ENCODE measurements around the gene CFAP54.
A peak's percentile ranks its signal among the peaks of the same experiment; 100 is the strongest.
"Not testable (repeated sequence)": the region's sequence is repeated elsewhere in the genome, so short reads cannot be mapped to it uniquely, and the experiment has no call there.

The CFAP54 gene, protein sequence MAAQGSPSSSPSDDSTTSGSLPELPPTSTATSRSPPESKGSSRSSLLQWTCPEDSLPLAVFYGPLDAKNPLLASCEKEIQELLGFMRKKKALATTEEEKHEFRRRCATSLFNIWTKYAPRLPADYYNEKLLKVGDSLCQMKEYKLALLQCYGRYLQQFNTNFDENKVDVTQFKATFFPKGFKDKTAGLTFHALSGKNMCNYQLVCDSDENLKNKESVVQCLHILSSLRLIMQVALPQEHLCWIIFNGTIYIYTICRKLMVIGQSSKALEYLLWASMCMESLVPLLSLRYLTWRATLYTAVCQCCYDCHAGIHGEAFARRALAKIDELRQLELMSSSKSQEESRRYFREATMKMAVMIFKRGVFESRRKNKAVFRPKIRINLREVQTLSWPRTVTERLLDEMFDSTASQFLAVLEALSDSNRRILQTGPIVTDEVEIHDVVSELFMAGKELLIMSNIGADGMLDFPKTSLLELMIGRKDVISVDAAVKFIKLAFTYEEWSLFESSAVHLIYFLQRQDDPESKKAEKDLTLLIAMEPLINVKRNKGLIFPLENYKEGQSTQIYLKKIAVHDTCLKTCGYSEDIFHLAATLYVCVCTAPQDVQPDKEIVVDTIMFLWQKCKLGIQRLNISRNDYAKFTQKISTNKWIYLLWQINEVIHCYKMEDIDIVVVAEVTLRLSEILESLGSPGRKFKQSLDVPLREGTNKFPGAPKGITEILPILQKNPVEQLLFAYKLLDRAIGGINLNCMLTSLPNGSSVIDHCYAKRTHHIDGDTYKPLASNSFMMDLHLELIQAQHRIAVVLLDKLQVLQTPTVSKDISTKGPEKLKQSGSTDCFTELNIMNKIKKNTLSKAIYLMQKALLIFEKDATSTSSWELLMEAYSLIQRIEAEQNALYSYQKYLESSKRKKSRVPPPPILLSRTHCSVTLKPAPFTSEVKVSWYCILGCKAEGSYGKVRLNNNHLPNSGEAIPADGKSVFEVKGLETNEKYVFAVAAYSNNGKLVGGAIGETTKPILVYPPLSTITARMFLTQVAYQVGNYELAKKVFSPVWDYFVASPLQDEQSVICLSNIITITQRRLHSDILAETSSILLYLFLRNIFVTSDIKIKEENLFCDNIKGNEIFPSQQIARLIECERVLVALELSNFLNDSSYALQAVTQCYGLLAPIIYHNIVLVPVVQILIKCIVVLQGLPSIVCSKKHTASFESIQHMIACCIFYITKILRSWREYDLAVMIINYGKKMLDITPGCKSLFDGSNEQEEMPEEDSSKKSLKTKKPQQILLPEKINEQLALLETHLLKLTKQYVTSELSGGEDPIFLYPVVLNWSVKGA (N-terminal part only)

DNA sequence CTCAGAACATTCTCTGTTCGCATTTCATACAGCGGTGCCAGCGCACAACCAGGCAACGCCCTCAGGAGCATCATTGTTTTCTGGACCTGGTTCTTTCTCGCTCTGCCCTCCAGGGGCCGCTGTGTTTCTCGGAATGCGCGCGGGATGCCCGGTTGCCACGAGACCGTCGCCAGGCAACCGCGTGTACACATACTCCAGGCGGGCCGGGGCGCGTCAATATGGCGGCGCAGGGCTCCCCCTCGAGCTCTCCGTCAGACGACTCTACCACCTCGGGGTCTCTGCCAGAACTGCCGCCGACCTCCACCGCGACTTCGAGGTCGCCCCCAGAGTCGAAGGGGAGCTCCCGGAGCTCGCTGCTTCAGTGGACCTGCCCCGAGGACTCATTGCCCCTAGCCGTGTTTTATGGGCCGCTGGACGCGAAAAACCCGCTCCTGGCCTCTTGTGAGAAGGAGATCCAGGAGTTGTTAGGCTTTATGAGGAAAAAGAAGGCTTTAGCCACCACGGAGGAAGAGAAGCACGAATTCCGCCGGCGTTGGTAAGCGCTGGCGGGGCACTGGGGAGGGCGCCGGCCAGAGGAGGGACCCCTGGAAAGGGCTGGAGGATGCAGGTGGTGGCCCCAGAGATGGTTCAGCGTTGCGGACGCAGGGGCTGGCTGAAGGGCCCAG is at the start of gene CFAP54:
CFAP54 (plus strand) TSS at position 186 of the 665 bp plus-strand sequence; CDS start at position 219, 33 bp downstream.
- peak; percentile 96 for DNase-seq

DNA sequence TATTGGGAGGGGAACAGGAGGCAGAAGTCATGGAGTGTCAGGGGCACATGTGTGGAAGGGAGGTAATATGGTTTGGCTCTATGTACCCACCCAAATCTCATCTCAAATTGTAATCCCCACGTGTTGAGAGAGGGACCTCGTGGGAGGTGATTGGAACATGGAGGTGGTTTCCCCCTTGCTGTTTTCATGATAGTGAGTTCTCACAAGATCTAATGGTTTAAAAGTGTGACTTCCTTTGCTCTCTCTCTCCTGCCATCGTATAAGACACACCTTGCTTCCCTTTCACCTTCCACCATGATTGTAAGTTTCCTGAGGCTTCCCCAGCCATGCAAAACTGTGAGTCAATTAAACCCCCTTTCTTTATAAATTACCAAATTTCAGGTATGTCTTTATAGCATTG is 47.6 kb upstream of the CFAP54 start:
- DNase-seq, result no peak

DNA sequence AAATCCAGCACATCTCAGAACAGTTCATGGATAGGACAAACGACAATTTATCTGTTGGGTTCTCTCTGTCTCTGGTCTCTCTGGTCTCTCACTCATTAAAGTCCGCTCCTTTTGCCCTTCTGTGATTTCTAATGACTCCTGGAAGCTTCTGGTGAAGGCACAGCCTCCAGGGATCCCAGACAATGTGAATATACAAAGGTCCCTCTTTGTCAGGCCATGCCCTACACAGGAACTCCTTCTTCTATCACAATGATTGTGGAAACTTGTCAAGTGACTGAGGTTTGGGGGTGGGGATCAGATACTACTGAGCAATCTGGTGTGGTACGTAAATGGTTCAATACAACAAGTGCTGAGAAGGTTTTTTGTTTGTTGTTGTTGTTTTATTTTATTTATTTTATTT is 46.5 kb upstream of the CFAP54 start:
- DNase-seq, result no peak

DNA sequence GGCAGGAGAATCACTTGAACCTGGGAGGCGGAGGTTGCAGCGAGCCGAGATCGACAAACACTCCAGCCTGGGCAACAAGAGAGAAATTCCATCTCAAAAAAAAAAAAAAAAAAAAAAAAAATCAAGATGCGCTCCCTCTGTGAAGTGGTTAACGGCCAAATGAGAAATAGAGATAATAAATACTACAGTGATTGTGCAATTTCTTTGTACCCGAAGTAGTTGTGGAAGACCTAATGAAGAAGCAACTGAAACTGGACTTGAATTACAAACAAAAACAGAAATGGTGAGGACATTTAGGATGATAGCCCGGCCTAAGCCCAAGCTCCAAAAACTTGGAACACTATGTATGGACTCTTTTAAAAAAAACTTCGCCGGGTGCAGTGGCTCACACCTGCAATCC is 45.0 kb upstream of the CFAP54 start:
- DNase-seq, result no peak

DNA sequence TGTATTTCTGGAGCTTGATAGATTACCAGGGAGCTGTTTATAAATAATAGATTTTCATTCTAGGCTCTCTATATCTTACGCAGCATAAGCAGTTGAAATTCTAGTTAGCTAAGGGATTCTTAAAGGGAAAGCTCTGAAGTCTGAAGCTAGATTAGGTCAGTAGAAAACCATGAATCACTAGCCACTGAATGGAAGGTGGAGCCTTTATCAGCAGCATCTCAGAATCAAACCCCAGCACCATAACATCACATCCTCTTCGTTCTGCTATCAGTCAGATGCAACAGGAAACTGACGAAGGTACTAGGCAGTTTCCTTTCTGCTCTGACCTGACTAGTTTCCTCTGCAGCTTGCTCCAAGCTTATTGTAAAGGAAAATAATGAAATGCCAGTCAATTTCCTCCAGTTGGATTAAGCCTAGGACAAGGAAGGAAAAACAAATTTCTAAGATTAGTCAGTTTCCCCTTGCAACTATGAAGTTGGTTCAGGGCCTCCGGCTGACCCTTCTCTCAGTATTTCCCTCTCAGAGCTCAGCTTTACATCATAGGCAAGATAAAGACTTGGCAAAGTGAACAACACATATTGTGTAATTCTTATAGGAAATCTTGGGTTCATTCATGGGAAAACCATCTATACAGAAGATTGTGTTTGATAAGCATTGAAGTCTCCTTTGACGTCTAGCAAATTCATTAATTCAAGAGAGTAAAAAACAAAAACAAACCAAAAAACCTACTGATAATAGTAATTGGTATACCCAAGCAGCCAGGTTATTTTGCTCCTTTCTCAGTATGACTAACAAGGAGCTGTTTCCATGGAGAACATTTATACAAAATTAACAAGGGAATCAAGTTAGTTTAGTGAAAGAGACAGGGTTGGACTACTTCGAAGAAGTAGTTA is 43.4 kb upstream of the CFAP54 start:
- peak; percentile 27 for DNase-seq

DNA sequence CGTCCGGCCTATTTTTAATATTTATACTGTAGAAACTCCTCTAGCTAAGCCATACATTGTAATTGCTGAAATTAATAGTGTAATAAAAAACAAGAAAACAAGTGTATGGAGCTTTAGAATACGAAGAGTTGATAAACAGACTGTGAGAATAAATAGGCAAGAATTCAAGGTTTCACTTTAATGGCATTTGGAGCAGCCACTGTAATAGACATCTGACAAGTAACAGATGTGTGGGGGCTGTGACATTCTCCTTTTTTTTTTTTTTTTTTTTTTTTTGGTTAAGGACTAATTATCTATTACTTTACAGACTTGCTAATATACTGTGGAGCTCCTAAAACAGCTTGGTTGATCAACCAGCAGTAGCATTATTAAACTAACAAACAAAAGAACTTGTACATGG is 42.1 kb upstream of the CFAP54 start:
- DNase-seq, result no peak

DNA sequence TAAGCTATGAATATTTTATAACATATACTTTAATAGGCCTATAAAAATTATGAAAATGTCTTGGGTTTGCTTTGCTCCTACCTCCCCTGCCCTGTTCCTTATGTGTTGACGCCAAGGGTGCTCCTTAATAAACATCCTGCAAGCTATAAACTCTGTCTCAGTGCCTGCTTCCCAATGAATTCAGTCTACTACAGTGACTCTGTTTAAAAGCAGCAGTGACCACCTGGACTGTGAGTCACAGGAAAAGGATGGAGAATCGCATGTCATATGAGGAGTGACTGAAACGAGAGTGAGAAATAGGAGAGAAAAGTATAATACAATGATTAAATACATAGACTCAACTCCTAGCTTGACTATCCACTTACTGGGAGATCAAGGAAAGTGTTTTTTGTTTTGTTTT is 41.1 kb upstream of the CFAP54 start:
- no peak for DNase-seq

DNA sequence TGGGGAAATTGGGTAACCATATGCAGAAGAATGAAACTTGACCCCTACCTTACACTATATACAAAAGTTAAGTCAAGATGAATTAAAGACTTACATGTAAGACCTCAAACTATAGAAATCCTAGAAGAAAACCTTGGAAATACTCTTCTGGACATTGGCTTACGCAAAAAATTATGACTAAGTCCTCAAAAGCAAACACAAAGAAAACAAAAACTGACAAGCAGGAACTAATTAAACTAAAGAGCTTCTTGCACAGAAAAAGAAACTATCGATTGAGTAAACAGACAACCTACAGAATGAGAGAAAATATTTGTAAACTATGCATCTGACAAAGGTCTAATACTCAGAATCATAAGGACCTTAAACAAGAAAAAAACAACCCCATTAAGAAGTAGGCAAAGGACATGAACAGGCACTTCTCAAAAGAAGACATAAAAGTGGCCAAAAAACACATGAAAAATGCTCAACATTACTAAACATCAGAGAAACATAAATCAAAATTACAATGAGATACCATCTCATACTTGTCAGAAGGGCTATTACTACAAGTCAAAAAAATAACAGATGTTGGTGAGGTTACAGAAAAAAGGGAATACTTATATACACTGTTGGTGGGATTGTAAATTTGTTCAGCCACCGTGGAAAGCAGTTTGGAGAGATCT is 37.0 kb upstream of the CFAP54 start:
- DNase-seq, result no peak

DNA sequence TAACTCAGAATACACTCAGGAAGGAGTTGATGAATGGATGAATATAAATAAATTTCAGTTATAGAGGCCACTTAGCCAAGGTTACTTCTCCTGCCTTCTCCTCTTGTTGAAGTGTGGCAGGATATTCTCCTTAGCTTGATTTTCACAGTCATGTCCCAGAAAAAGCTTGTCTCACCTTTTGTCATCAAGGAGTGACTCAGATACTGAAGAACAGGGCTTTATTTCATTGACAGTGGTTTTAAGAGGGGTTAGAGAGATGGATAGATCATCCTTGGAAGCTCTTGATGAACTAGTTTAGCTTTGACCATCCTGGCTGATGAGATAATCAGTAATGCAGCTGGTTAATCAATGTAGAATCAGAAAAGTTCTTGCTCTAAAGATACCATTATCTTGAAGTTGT is 35.0 kb upstream of the CFAP54 start:
- DNase-seq, result no peak

DNA sequence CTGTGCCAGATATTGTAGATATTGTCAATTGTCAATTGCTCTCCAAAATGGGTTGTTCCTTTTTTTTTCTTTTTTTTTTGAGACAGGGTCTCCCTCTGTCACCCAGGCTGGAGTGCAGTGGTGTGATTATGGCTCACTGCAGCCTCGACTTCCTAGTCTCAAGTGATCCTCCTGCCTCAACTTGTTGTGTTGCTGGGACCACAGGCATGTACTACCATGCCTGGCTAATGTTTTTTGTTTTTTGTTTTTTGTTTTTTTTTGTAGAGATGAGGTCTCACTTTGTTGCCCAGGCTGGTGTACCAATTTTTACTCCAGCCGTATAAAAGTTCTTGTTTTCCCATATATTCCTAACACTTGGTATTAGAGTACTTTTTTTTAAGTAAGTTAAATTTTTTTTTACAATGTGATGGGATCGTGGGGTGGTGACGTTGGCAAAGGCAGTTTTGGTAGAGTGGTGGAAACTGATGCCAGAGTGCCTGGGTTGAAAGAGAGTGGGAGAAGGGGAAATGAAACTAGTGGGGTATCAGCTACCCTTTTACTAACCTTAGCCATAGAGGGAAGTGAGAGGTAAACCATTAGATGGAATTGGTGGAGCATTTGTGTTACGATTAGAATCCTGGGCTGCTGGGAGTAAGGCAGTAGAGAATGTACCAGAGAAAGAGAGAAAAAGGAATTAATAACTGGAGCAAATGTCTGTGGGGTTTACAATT is 33.0 kb upstream of the CFAP54 start:
- DNase-seq, result no peak

DNA sequence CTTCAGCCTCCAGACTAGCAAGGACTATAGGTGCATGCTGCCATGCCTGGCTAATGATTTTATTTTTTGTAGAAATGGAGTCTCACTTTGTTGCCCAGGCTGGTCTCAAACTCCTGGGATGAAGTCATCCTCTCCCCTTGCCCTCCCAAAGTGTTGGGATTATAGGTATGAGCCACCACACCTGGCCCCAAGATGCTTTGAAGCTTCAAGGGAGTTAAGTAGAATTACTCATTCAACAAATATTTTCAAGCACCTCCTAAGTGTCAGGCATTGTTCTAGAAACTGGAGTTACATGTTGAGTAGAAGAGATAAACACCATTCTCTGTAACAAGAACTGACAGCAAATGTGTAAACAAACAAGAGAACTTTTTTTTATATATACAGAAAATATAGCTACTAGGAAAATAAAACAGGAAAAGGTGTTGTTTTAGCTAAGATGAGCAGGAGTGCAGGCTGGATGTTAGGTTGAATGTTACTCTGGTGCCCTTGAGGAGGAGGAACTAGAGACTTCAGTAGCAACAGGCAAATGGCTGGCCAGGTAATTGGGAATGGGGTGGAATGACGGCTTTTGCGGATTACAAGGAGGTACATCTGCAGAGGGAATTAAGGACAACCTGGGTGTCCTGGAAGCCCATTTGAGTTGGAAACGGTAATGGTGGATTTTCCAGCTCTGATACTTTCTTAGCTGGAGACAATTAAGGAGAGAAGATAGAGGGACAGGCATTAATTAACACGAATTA is 32.0 kb upstream of the CFAP54 start:
- DNase-seq, result no peak

DNA sequence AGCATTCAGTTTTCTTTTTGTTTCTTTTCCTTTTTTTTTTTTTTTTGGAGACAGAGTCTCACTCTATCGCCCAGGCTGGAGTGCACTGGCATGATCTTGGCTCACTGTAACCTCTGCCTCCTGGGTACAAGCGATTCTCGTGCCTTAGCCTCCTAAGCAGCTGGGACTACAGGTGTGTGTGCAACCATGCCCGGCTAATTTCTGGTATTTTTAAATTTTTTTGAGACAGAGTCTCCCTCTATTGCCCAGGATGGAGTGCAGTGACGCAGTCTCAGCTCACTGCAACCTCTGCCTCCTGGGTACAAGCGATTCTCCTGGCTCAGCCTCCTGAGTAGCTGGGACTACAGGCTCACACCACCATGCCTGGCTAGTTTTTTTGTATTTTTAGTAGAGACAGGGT is 30.1 kb upstream of the CFAP54 start:
- not testable (repeated sequence) for DNase-seq

DNA sequence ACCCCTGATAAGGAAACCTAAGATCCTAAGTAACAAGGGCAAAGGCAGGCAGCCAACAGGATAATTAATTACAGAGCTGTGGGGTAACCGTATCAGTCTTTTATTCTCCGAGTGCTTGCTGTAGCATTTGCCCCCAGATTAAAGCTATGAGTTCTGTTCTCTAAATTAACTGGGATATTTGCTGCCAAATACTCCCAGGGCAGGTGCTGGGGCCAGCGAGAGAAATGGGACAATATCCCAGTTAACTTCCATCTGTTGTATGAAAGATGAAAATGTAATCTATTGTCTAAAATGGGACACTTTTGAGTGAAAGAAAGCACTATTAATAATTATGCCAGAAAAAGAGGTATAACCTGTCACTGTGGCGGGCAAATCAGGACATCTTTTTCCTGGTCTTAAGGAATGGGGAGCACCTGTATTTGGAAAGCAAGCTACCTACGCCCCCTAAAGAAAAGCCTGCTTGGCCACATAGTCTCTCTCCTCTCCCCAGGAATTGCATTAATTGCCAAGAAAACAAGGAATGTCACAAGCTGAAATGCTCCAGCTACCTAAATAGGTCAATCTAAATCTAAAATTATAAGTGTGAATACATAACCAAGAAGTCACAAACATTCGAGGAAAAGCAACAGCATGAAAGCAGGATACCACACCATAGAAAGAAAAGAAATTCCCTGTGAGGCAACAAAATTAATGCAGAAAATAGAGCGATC is 26.7 kb upstream of the CFAP54 start:
- no peak for DNase-seq

DNA sequence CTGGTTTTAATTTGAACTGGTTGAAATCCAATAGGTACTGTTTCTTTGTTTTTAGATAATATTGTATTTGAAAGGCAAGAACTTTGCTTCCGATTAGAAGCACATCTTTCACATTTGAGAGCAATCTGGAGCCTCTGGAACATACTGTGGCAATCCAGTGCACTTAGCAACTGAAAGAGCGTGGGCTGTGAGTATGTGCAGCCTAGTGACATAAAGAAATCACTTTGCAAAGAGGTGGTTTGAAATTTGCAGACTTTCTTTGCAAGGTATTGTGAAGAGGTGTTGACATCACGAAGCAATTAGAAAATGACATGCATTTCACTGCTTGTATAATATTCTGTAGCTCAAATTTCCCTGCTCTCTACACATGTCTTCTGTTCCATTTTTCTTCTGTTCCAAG is 23.5 kb upstream of the CFAP54 start:
- no peak for DNase-seq

DNA sequence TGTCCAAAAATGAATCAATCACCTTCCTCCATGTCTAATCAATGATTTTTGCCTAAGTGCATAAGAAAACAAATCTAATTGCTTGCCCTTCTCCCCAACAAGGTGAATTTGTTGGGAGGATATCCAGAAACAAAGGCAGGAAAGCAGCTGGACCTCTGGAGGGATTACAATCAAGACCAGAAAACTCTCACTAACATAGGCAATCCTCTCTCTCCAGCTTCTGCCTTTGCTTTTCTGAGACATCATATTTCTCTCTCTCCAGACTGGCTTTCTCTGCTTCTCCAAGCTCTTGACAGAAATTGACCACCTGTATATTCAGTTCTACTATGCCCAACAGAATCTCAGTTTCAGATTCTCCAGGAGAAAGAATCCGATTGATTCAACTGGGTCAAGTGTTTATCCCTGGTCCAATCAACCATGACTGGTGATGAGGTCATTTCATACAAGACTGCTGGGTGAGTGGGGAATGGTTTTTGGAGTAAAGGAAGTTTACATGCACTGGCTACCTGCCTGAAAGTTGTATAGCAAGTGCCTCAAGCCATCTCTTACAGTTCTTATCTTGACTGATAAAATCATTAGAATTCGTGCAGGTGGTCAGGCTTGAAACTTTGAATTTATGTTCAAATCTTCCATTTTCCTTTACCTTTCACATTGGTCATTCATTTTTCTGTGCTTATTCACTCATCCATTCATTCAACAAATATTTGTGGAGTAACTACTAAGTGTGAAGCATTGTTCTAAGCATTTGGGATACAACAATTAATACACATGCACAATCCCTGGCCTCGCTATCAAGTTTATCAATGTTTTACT is 22.2 kb upstream of the CFAP54 start:
- no peak for DNase-seq

DNA sequence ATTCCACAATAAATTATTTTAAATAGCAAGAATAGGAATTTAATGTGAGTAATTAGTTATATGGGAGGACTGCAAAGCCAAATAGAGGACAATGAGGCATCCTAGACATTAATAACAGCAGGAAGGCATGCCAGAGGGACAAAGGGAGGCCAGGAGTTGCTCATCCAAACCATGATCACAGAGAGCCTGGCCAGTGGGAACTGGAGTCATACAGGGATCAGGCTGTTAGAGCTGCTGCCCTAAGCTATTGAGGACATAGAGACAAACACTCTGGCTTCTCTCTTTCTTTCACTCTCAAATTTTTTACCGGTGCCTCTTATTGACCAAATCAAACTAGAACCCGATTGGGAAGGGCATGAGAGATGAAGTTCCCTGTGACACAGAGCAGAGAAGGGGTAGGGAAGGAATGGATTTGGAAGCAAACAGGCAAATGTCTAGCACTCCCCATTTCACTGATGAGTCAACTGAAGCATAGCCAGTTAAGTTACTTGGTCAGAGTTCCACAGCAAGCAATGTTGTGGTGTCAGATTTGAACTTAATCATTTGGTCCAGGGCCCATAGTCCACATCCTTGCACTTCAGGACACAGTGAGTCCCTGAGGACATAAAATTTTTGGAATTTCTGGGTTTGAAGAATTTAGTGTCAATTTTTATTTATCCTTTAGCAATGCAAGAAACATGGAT is 17.9 kb upstream of the CFAP54 start:
- no peak for DNase-seq

DNA sequence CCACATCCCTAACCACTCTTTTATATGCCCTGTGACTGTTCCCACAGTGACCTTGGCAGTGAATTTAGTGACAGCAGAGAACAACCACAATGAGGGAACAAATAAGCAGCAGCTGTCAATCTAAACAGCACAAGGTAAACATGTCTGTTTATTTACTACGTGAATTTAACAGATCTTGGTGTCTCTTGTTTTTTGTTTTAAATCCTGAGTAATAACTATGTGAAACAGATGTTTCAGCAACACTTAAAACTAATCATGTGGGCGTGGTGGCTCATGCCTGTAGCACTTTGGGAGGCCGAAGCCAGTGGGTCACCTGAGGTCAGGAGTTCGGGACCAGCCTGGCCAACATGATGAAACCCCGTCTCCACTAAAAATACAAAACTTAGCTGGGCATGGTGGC is 17.0 kb upstream of the CFAP54 start:
- DNase-seq, result no peak
